HepG2 (cell line): ENCODE data around the gene TSNAXIP1. TPM values are rescaled to one million over a fixed set of nuclear protein-coding genes. Genes with fewer than 3 reads are reported as not detected.

Experiments
- ATAC-seq: fragments of 200-7000 bp; cut with Tn5 transposase; 3 replicates; pipeline ENCODE4 v1.9.1; 2020; ENCODE audit warnings: mild to moderate bottlenecking, moderate library complexity
- BruUV-seq: library from RNA; stranded (reverse); fragments of 400-500 nt; replicated peaks from 2 replicates; lab custom pipeline; 2021; lab: Mats Ljungman, UMichigan
- CTCF ChIA-PET: fragments of 300-600 bp; formaldehyde crosslinking; extraction: SDS; loops from one replicate; lab custom pipeline; 2021; ENCODE audit warnings: low total read pairs, inconsistent platforms, low intra/inter-chr PET ratio; lab: Yijun Ruan, JAX
- POLR2A ChIA-PET: fragments of 350-600 bp; sonication (Branson Sonifier 250); formaldehyde crosslinking; loops from one replicate; lab custom pipeline; 2020; ENCODE audit warnings: antibody characterized with exemption, inconsistent platforms; lab: Yijun Ruan, JAX
- DNase-seq: peaks from one replicate; pipeline ENCODE4 v3.0.0-alpha.2; 2015; ENCODE audit warnings: low spot score
- FAIRE-seq: peaks from 3 replicates; lab custom pipeline; 2011; peaks lifted over from hg19 to GRCh38; lab: Jason Lieb, UNC
- H2AFZ ChIP-seq: one replicate; pipeline ENCODE4 v1.6.1; 2011; ENCODE audit warnings: low read length, inconsistent platforms
- H3K27ac ChIP-seq: fragments of 300-600 bp; 3 replicates; pipeline ENCODE4 v1.8.0; 2011; ENCODE audit warnings: mixed run types, mild to moderate bottlenecking, mixed read lengths, low read length, inconsistent platforms; ENCODE audit not compliant: insufficient read depth; ENCODE audit errors: extremely low read length
- H3K27me3 ChIP-seq, 2 experiments: fragments of 200-600 bp in 1 of 2; 2 replicates in 1 of 2; 3 replicates in 1 of 2; pipeline versions ENCODE4 v1.6.0 to v1.8.0; 2011; ENCODE audit warnings: low read length in 2 of 2, mild to moderate bottlenecking in 2 of 2, moderate library complexity in 2 of 2, inconsistent platforms in 1 of 2; ENCODE audit not compliant: insufficient read depth in 2 of 2, control insufficient read depth in 1 of 2
- H3K36me3 ChIP-seq, 2 experiments: fragments of 200-600 bp in 1 of 2; replicated peaks in 1 of 2; 2 replicates in 1 of 2; 3 replicates in 1 of 2; pipeline versions ENCODE4 v1.5.1 to v1.8.0; 2011; ENCODE audit warnings: low read length in 2 of 2, inconsistent platforms in 1 of 2; ENCODE audit not compliant: insufficient read depth in 2 of 2, control insufficient read depth in 1 of 2
- H3K4me1 ChIP-seq: 2 replicates; pipeline ENCODE4 v1.5.1; 2012; ENCODE audit warnings: low read length, inconsistent platforms; ENCODE audit not compliant: insufficient read depth
- H3K4me2 ChIP-seq: 2 replicates; pipeline ENCODE4 v1.6.0; 2011; ENCODE audit warnings: low read depth, low read length, inconsistent platforms
- H3K4me3 ChIP-seq, 3 experiments: fragments of 200-600 bp in 1 of 3; sonication (generic), shearing (Covaris generic) in 1 of 3; replicated peaks in 1 of 3; 2 replicates each; pipeline ENCODE4 v1.5.1; 2011 to 2016; ENCODE audit warnings: low read length in 3 of 3, inconsistent platforms in 2 of 3, low read depth in 2 of 3, mild to moderate bottlenecking in 2 of 3, control low read depth in 1 of 3, mixed read lengths in 1 of 3; ENCODE audit not compliant: insufficient read depth in 1 of 3
- H3K79me2 ChIP-seq: one replicate; pipeline ENCODE4 v1.6.1; 2011; ENCODE audit warnings: low read length, inconsistent platforms; ENCODE audit not compliant: insufficient read depth
- H3K9ac ChIP-seq: 2 replicates; pipeline ENCODE4 v1.6.0; 2011; ENCODE audit warnings: mild to moderate bottlenecking, low read depth, low read length, inconsistent platforms; ENCODE audit not compliant: insufficient read depth
- H3K9me3 ChIP-seq: 2 replicates; pipeline ENCODE4 v1.5.1; 2012; ENCODE audit warnings: mild to moderate bottlenecking, low read length
- H4K20me1 ChIP-seq: 2 replicates; pipeline ENCODE4 v1.6.0; 2011; ENCODE audit warnings: inconsistent platforms, mild to moderate bottlenecking, low read length, moderate library complexity; ENCODE audit not compliant: insufficient read depth
- CBFB ChIP-seq: sonication (generic); formaldehyde crosslinking; IDR thresholded peaks from 2 replicates; pipeline ENCODE4 v1.4.0; 2020; ENCODE audit warnings: missing genetic modification reagents
- DDIT3 ChIP-seq: sonication (generic); formaldehyde crosslinking; IDR thresholded peaks from 2 replicates; pipeline ENCODE4 v1.4.0; 2020; ENCODE audit warnings: mild to moderate bottlenecking, missing genetic modification reagents
- HBP1 ChIP-seq: IDR thresholded peaks from 2 replicates; pipeline ENCODE4 v1.6.1; 2016; ENCODE audit warnings: low read depth, control low read depth
- HNRNPL ChIP-seq: fragments of 200-400 bp; formaldehyde crosslinking; IDR thresholded peaks from 2 replicates; pipeline ENCODE4 v1.6.1; 2017; ENCODE audit warnings: mild to moderate bottlenecking, low read depth, low read length
- MTA1 ChIP-seq: sonication (generic); formaldehyde crosslinking; IDR thresholded peaks from 2 replicates; pipeline ENCODE4 v1.4.0; 2020; ENCODE audit warnings: missing genetic modification reagents, mild to moderate bottlenecking, borderline replicate concordance
- PBX2 ChIP-seq: IDR thresholded peaks from 2 replicates; pipeline ENCODE4 v1.6.1; 2016; ENCODE audit warnings: control low read depth
- POLR2AphosphoS5 ChIP-seq: IDR thresholded peaks from 2 replicates; pipeline ENCODE4 v1.6.1; 2012; ENCODE audit warnings: low read depth, low read length
- RBFOX2 ChIP-seq: fragments of 200-400 bp; formaldehyde crosslinking; IDR thresholded peaks from 2 replicates; pipeline ENCODE4 v1.6.1; 2017; ENCODE audit warnings: low read depth, mild to moderate bottlenecking, low read length
- RBM22 ChIP-seq: fragments of 200-400 bp; formaldehyde crosslinking; optimal IDR thresholded peaks from 2 replicates; pipeline ENCODE3; 2017; ENCODE audit warnings: mild to moderate bottlenecking, low read length, moderate library complexity
- ZBTB14 ChIP-seq: sonication (generic); formaldehyde crosslinking; IDR thresholded peaks from 2 replicates; pipeline ENCODE4 v1.4.0; 2020; ENCODE audit warnings: missing genetic modification reagents
- ZMAT3 ChIP-seq: sonication (generic); formaldehyde crosslinking; conservative IDR thresholded peaks from 2 replicates; pipeline ENCODE4 v1.7.0; 2021; ENCODE audit warnings: missing genetic modification reagents
- ZNF143 ChIP-seq: sonication (generic); formaldehyde crosslinking; IDR thresholded peaks from 2 replicates; pipeline ENCODE4 v1.4.0; 2020; ENCODE audit warnings: missing genetic modification reagents
- ZNF180 ChIP-seq: sonication (generic); formaldehyde crosslinking; IDR thresholded peaks from 2 replicates; pipeline ENCODE4 v1.4.0; 2020; ENCODE audit warnings: low read depth, missing genetic modification reagents, borderline replicate concordance
- ZNF317 ChIP-seq: sonication (generic); formaldehyde crosslinking; IDR thresholded peaks from 2 replicates; pipeline ENCODE4 v1.5.0; 2020; ENCODE audit warnings: mild to moderate bottlenecking, missing genetic modification reagents
- ZNF383 ChIP-seq: sonication (generic); formaldehyde crosslinking; IDR thresholded peaks from 2 replicates; pipeline ENCODE4 v1.4.0; 2020; ENCODE audit warnings: missing genetic modification reagents, mild to moderate bottlenecking, borderline replicate concordance
- ZNF460 ChIP-seq: sonication (generic); formaldehyde crosslinking; IDR thresholded peaks from 2 replicates; pipeline ENCODE4 v1.5.1; 2020; ENCODE audit warnings: missing genetic modification reagents, mild to moderate bottlenecking, borderline replicate concordance
- ZNF468 ChIP-seq: sonication (generic); formaldehyde crosslinking; IDR thresholded peaks from 2 replicates; pipeline ENCODE4 v1.8.0; 2022; ENCODE audit warnings: mild to moderate bottlenecking, moderate library complexity, missing genetic modification reagents
- ZNF562 ChIP-seq: sonication (generic); formaldehyde crosslinking; IDR thresholded peaks from 2 replicates; pipeline ENCODE4 v1.8.0; 2022; ENCODE audit warnings: missing genetic modification reagents, borderline replicate concordance
- ZNF703 ChIP-seq: sonication (generic); formaldehyde crosslinking; IDR thresholded peaks from 2 replicates; pipeline ENCODE4 v1.5.1; 2020; ENCODE audit warnings: missing genetic modification reagents, mild to moderate bottlenecking, moderate library complexity, borderline replicate concordance
- ZNF83 ChIP-seq: sonication (generic); formaldehyde crosslinking; IDR thresholded peaks from 2 replicates; pipeline ENCODE4 v1.4.0; 2020; ENCODE audit warnings: missing genetic modification reagents, mild to moderate bottlenecking, borderline replicate concordance
- ZNF891 ChIP-seq: sonication (generic); formaldehyde crosslinking; IDR thresholded peaks from 2 replicates; pipeline ENCODE4 v1.5.0; 2020; ENCODE audit warnings: mild to moderate bottlenecking, missing genetic modification reagents
- WGBS: methylation state at CpG from one replicate; pipeline ENCODE4 v1.1.6; 2017; ENCODE audit warnings: low lambda C conversion rate; 5-methylcytosine and 5-hydroxymethylcytosine counted together
- in situ Hi-C: cut with HindIII; loops from 2 replicates; pipeline ENCODE4 v1.10.0; 2017; ENCODE audit warnings: low pct_unique_long_range_greater_than_20kb; ENCODE audit not compliant: extremely low pct_ligation_motif_present
- intact Hi-C: fragments of 100-400 bp; cut with micrococcal nuclease; formaldehyde crosslinking; loops from one replicate; pipeline ENCODE4 v1.10.0; 2022; ENCODE audit not compliant: unreplicated experiment
- polyA plus RNA-seq, 8 experiments: library from polyadenylated mRNA; depleted of rRNA in 3 of 8; stranded (reverse) in 7 of 8; unstranded in 1 of 8; fragments of >200 nt; fragmentation: Illumina TruSeq in 4 of 8; extraction: Trizol in 4 of 8; gene quantifications; 2 replicates each; pipeline versions ENCODE4 v1.2.1 to v1.2.3, GENCODE V29; 2011 to 2016; ENCODE audit warnings: low read depth in 4 of 8, missing spikeins in 1 of 8, mixed read lengths in 1 of 8; ENCODE audit not compliant: insufficient read depth in 1 of 8
- total RNA-seq, 5 experiments: library from RNA; depleted of rRNA; stranded (reverse); fragments of >200 nt; fragmentation: Illumina TruSeq; extraction: Trizol; gene quantifications; 2 replicates each; pipeline ENCODE4 v1.2.3, GENCODE V29; 2016; ENCODE audit warnings: low read depth in 1 of 5

Gene TSNAXIP1
- total and polyA plus RNA-seq, 2 of the 13 experiments (the other 11 are each of a cell fraction or from before 2014, with no cell fraction given) = 0.37 to 0.86 TPM

- peaks cover 37 to 62% of the 10 kb centered on the region in 2 experiments for H3K36me3 ChIP-seq
- peaks cover 15% of the 10 kb centered on the region for H4K20me1 ChIP-seq
- peak overlapping the region; percentile 66 for H3K27ac ChIP-seq
- H3K4me2 ChIP-seq = peak overlapping the region; percentile 91
- H3K27me3 ChIP-seq = no peaks in the 10 kb centered on the region; a peak in 1 of 5 replicates
- peak overlapping the region; percentile 85; the same call in 1 of the 2 replicates for H3K9ac ChIP-seq
- peaks cover 31% of the 10 kb centered on the region for H3K79me2 ChIP-seq
- no TSS peak for BruUV-seq
- in situ Hi-C loops = no loop called here
- peaks cover 30% of the 10 kb centered on the region for H3K4me1 ChIP-seq
- H2AFZ ChIP-seq = no peak overlapping the region
- no peaks in the 10 kb centered on the region for H3K9me3 ChIP-seq
- FAIRE-seq (no peak), DNase-seq (no peak), ATAC-seq (no peak; the same call in 2 of the 3 replicates)
- POLR2A ChIA-PET = interaction anchor here (1.0 to 1.3 kb wide), 2 partner anchors 14 to 26 kb away, joined by 4 to 6 read pairs; partner anchors contain the start of gene NUTF2
- H3K4me3 ChIP-seq = peak overlapping the region in 1 of 3 experiments; percentile 98; a peak in 1 of 6 replicates
- 94% methylated on average over 2 of the region's 2 CpGs for WGBS
- intact Hi-C loops = loop anchor here (5.0 kb wide), 1 partner anchor 1335 kb away; no protein-coding TSS in a partner anchor
- CTCF ChIA-PET = interaction anchor here (2.9 kb wide), 1 partner anchor 56 kb away, joined by 18 read pairs; no protein-coding TSS in a partner anchor
- no peak for TF ChIP-seq ZNF703 (CRISPR knock-in tag)
- no peak; the same call in 1 of the 2 replicates for TF ChIP-seq ZNF143 (CRISPR knock-in tag)
- TF ChIP-seq ZNF460 (CRISPR knock-in tag) = no peak
- no peak for TF ChIP-seq ZNF562 (CRISPR knock-in tag)
- 0 out of 2 replicates have a peak, but pooled peaks have one; percentile 5 for TF ChIP-seq PBX2 (CRISPR knock-in tag)
- TF ChIP-seq ZNF317 (CRISPR knock-in tag) = no peak
- no peak for TF ChIP-seq CBFB
- TF ChIP-seq ZBTB14 = no peak
- no peak for TF ChIP-seq ZNF180 (CRISPR knock-in tag)
- TF ChIP-seq MTA1 (CRISPR knock-in tag) = no peak
- TF ChIP-seq ZNF891 (CRISPR knock-in tag) = no peak
- TF ChIP-seq DDIT3 (CRISPR knock-in tag) = no peak
- TF ChIP-seq ZNF83 (CRISPR knock-in tag) = no peak
- peak; percentile 55 for TF ChIP-seq RBM22
- 0 out of 2 replicates have a peak, but pooled peaks have one; percentile 14 for TF ChIP-seq POLR2AphosphoS5
- TF ChIP-seq ZNF383 = no peak
- peak; percentile 1; the same call in 1 of the 2 replicates for TF ChIP-seq ZNF468 (CRISPR knock-in tag)
- no peak for TF ChIP-seq ZMAT3
- no peak for TF ChIP-seq HBP1 (CRISPR knock-in tag)
- no peak for TF ChIP-seq RBFOX2
- no peak for TF ChIP-seq HNRNPL
Measured at GRCh38 chr16:67872131-67872630, 65.5 kb downstream of the TSNAXIP1 start.
